Liver (tissue), 9 donors: ENCODE results near the gene TRPC4AP. TPM values are rescaled to one million over a fixed set of nuclear protein-coding genes. Genes with fewer than 3 reads are reported as not detected.

Source experiments
- DNase-seq: peaks from one replicate; pipeline ENCODE4 v3.0.0-alpha.2; 2017; ENCODE audit warnings: low spot score
- H3K27ac ChIP-seq, 2 donors: one replicate each; pipeline ENCODE4 v1.7.0; 2013; ENCODE audit warnings: inconsistent platforms in 2 of 2, low read length in 2 of 2, control low read depth in 1 of 2, low read depth in 1 of 2, mild to moderate bottlenecking in 1 of 2
- H3K27me3 ChIP-seq, 4 donors: one replicate each; pipeline versions ENCODE4 v1.6.1 to v1.7.0; 2013; ENCODE audit warnings: low read length in 3 of 4, inconsistent platforms in 1 of 4, mild to moderate bottlenecking in 1 of 4, moderate library complexity in 1 of 4; ENCODE audit not compliant: control insufficient read depth in 4 of 4, insufficient read depth in 4 of 4
- H3K36me3 ChIP-seq, 4 donors: one replicate each; pipeline versions ENCODE4 v1.6.1 to v1.7.0; 2013; ENCODE audit warnings: low read length in 3 of 4, mild to moderate bottlenecking in 3 of 4, low read depth in 1 of 4, moderate library complexity in 1 of 4; ENCODE audit not compliant: control insufficient read depth in 4 of 4, insufficient read depth in 3 of 4
- H3K4me1 ChIP-seq, 4 donors: one replicate each; pipeline versions ENCODE4 v1.6.1 to v1.7.0; 2013; ENCODE audit warnings: low read length in 3 of 4, mild to moderate bottlenecking in 3 of 4, moderate library complexity in 1 of 4; ENCODE audit not compliant: control insufficient read depth in 4 of 4, insufficient read depth in 4 of 4
- H3K4me3 ChIP-seq, 3 donors: one replicate each; pipeline versions ENCODE4 v1.6.1 to v1.7.0; 2013; ENCODE audit warnings: low read length in 3 of 3, control low read depth in 1 of 3, low read depth in 1 of 3, mild to moderate bottlenecking in 1 of 3
- H3K9ac ChIP-seq, 2 donors: one replicate each; pipeline ENCODE4 v1.7.0; 2013; ENCODE audit warnings: low read length in 2 of 2, mild to moderate bottlenecking in 2 of 2, moderate library complexity in 2 of 2, control low read depth in 1 of 2, low read depth in 1 of 2
- H3K9me3 ChIP-seq, 4 donors: one replicate each; pipeline versions ENCODE4 v1.6.1 to v1.7.0; 2013; ENCODE audit warnings: low read length in 3 of 4; ENCODE audit not compliant: control insufficient read depth in 4 of 4
- EGR1 ChIP-seq, 2 donors: IDR thresholded peaks; 2 replicates each; pipeline ENCODE4 v1.6.1; 2016 to 2018; ENCODE audit warnings: antibody characterized with exemption in 2 of 2, low read depth in 2 of 2
- FOXA1 ChIP-seq: IDR thresholded peaks from 2 replicates; pipeline ENCODE4 v1.6.1; 2016; ENCODE audit warnings: antibody characterized with exemption
- FOXA2 ChIP-seq: IDR thresholded peaks from 2 replicates; pipeline ENCODE4 v1.6.1; 2016; ENCODE audit warnings: antibody characterized with exemption
- GABPA ChIP-seq, 2 donors: IDR thresholded peaks in 1 of 2; conservative IDR thresholded peaks in 1 of 2; 2 replicates each; pipeline ENCODE4 v1.6.1; 2016; ENCODE audit warnings: antibody characterized with exemption in 2 of 2, mild to moderate bottlenecking in 1 of 2, moderate library complexity in 1 of 2
- HNF4A ChIP-seq, 2 donors: conservative IDR thresholded peaks; 2 replicates each; pipeline ENCODE4 v1.6.1; 2016; ENCODE audit warnings: antibody characterized with exemption in 2 of 2, mild to moderate bottlenecking in 2 of 2
- HNF4G ChIP-seq: IDR thresholded peaks from 2 replicates; pipeline ENCODE4 v1.6.1; 2016; ENCODE audit warnings: antibody characterized with exemption
- JUND ChIP-seq, 2 donors: IDR thresholded peaks; 2 replicates each; pipeline ENCODE4 v1.6.1; 2016; ENCODE audit warnings: antibody characterized with exemption in 2 of 2
- NR2F2 ChIP-seq: IDR thresholded peaks from 2 replicates; pipeline ENCODE4 v1.6.1; 2016; ENCODE audit warnings: antibody characterized with exemption
- RAD21 ChIP-seq, 2 donors: IDR thresholded peaks; 2 replicates each; pipeline ENCODE4 v1.6.1; 2016; ENCODE audit warnings: antibody characterized with exemption in 2 of 2, mild to moderate bottlenecking in 2 of 2
- RXRA ChIP-seq, 2 donors: IDR thresholded peaks; 2 replicates each; pipeline ENCODE4 v1.6.1; 2017 to 2018; ENCODE audit warnings: antibody characterized with exemption in 2 of 2, mild to moderate bottlenecking in 1 of 2
- SP1 ChIP-seq: IDR thresholded peaks from 2 replicates; pipeline ENCODE4 v1.6.1; 2018; ENCODE audit warnings: antibody characterized with exemption, mild to moderate bottlenecking
- TAF1 ChIP-seq: conservative IDR thresholded peaks from 2 replicates; pipeline ENCODE4 v1.6.1; 2016; ENCODE audit warnings: antibody characterized with exemption, mild to moderate bottlenecking
- YY1 ChIP-seq: IDR thresholded peaks from 2 replicates; pipeline ENCODE4 v1.6.1; 2016; ENCODE audit warnings: antibody characterized with exemption, mild to moderate bottlenecking
- WGBS: extraction: QIAGEN DNeasy Blood & Tissue Kit; methylation state at CpG from one replicate; pipeline ENCODE4 v1.1.7; 2013; 5-methylcytosine and 5-hydroxymethylcytosine counted together
- polyA plus RNA-seq, 2 donors: library from polyadenylated mRNA; stranded (reverse) in 1 of 2; unstranded in 1 of 2; fragments of 200-250 nt in 1 of 2; fragments of >200 nt in 1 of 2; fragmentation: Nextera tagmentation in 1 of 2; extraction: Ambion mirVana in 1 of 2; gene quantifications; one replicate each; pipeline versions ENCODE4 v1.2.1 to v1.2.3, GENCODE V29; 2013 to 2015
- total RNA-seq, 2 donors: library from RNA; depleted of rRNA; stranded (reverse); fragments of >200 nt; gene quantifications; one replicate each; pipeline ENCODE4 v1.2.3, GENCODE V29; 2014
- TF ChIP-seq, protein P1 (sequence below): IDR thresholded peaks from 2 replicates; pipeline ENCODE4 v1.6.1; 2016; ENCODE audit warnings: antibody characterized with exemption
- TF ChIP-seq, protein P2 (sequence below): IDR thresholded peaks from 2 replicates; pipeline ENCODE4 v1.6.1; 2016; ENCODE audit warnings: antibody characterized with exemption
- TF ChIP-seq, protein P3 (sequence below): fragments of 150-350 bp; IDR thresholded peaks from 2 replicates; pipeline ENCODE4 v1.5.1; 2017; ENCODE audit warnings: improper control_type of control experiment, low read depth, low read length; ENCODE audit not compliant: missing input control
- TF ChIP-seq, protein P4 (sequence below): IDR thresholded peaks from 2 replicates; pipeline ENCODE4 v1.6.1; 2016; ENCODE audit warnings: antibody characterized with exemption
- TF ChIP-seq, protein P5 (sequence below): IDR thresholded peaks from 2 replicates; pipeline ENCODE4 v1.6.1; 2016; ENCODE audit warnings: antibody characterized with exemption, mild to moderate bottlenecking
- donor health status: healthy.
- donor health status: healthy.
- donor health status: healthy.
- donor health status: healthy.
- donor health status: healthy.

TRPC4AP gene
- total and polyA plus RNA-seq, 4 donors, result 26.3 to 57.2 (median 33.8) TPM

DNA sequence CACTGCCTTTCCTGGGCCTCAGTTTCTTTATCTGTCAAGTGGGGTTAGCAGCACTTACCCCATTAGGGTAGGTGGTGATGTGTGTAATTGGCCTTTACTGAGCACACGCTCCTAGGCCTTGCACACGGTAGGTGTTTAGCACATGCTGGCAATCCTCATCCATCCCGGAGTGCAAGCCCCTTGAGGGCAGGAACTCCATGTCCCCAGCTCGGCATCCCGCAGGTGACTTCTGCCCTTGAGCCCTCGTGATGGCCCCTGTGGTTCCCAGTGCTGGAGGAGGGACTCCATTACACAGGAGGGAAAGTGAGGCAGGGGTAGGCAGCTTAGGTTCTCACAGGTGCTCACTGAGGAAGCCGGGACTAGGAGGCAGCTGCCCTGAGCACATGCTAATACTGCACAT lies 96.9 kb downstream of the TRPC4AP start:
- H3K27ac ChIP-seq, result no peak overlapping the region
- TF ChIP-seq FOXA2 (no peak), HNF4G (no peak)
- TF ChIP-seq, protein P1, sequence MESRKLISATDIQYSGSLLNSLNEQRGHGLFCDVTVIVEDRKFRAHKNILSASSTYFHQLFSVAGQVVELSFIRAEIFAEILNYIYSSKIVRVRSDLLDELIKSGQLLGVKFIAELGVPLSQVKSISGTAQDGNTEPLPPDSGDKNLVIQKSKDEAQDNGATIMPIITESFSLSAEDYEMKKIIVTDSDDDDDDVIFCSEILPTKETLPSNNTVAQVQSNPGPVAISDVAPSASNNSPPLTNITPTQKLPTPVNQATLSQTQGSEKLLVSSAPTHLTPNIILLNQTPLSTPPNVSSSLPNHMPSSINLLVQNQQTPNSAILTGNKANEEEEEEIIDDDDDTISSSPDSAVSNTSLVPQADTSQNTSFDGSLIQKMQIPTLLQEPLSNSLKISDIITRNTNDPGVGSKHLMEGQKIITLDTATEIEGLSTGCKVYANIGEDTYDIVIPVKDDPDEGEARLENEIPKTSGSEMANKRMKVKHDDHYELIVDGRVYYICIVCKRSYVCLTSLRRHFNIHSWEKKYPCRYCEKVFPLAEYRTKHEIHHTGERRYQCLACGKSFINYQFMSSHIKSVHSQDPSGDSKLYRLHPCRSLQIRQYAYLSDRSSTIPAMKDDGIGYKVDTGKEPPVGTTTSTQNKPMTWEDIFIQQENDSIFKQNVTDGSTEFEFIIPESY, result no peak
- H3K4me1 ChIP-seq, result peaks cover 2 to 33% (median 18%) of the 10 kb centered on the region in 4 donors
- no peaks in the 10 kb centered on the region for H3K9me3 ChIP-seq
- H3K4me3 ChIP-seq, result no peak overlapping the region
- peaks cover 0 to 48% (median 10%) of the 10 kb centered on the region in 4 donors for H3K36me3 ChIP-seq
- 91% methylated on average over 7 of the region's 7 CpGs for WGBS
- no peak for DNase-seq
- no peak overlapping the region for H3K9ac ChIP-seq
- H3K27me3 ChIP-seq, result no peaks in the 10 kb centered on the region

DNA sequence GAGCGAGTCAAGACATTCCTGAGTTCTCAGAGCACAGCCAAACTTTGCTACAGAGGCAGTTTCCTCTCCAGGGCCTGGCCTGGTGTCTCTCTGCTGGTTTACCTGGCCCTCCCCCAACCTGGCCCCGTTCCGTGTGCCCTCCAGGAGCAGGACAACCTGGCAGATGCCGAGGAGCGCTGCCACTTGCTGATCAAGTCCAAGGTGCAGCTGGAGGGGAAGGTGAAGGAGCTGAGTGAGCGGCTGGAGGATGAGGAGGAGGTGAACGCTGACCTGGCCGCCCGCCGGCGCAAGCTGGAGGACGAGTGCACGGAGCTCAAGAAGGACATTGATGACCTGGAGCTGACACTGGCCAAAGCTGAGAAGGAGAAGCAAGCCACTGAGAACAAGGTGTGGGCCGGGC lies 97.4 kb downstream of the TRPC4AP start:
- H3K9ac ChIP-seq, result no peak overlapping the region
- H3K27me3 ChIP-seq, result no peaks in the 10 kb centered on the region
- H3K4me1 ChIP-seq, result peaks cover 2 to 33% (median 18%) of the 10 kb centered on the region in 4 donors
- H3K36me3 ChIP-seq, result peaks cover 0 to 43% (median 9%) of the 10 kb centered on the region in 4 donors
- no peak for DNase-seq
- H3K4me3 ChIP-seq, result no peak overlapping the region
- WGBS, result 86% methylated on average over 14 of the region's 14 CpGs
- TF ChIP-seq RAD21 (IDR thresholded peaks at IDR 0.05) (no peak), HNF4G (no peak), YY1 (no peak), FOXA2 (no peak), HNF4A (conservative IDR thresholded peaks at IDR 0.05) (no peak), SP1 (no peak), JUND (IDR thresholded peaks at IDR 0.05) (no peak), TAF1 (no peak), RXRA (IDR thresholded peaks at IDR 0.05) (no peak), FOXA1 (no peak), EGR1 (IDR thresholded peaks at IDR 0.05; ENCODE audit: low read depth in 2 of 2) (no peak), NR2F2 (no peak), GABPA (IDR thresholded peaks at IDR 0.05 in 1 of 2, conservative IDR thresholded peaks at IDR 0.05 in 1 of 2) (no peak)
- TF ChIP-seq, protein P2, sequence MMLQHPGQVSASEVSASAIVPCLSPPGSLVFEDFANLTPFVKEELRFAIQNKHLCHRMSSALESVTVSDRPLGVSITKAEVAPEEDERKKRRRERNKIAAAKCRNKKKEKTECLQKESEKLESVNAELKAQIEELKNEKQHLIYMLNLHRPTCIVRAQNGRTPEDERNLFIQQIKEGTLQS, result no peak
- TF ChIP-seq, protein P3, sequence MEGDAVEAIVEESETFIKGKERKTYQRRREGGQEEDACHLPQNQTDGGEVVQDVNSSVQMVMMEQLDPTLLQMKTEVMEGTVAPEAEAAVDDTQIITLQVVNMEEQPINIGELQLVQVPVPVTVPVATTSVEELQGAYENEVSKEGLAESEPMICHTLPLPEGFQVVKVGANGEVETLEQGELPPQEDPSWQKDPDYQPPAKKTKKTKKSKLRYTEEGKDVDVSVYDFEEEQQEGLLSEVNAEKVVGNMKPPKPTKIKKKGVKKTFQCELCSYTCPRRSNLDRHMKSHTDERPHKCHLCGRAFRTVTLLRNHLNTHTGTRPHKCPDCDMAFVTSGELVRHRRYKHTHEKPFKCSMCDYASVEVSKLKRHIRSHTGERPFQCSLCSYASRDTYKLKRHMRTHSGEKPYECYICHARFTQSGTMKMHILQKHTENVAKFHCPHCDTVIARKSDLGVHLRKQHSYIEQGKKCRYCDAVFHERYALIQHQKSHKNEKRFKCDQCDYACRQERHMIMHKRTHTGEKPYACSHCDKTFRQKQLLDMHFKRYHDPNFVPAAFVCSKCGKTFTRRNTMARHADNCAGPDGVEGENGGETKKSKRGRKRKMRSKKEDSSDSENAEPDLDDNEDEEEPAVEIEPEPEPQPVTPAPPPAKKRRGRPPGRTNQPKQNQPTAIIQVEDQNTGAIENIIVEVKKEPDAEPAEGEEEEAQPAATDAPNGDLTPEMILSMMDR, result no peak
- TF ChIP-seq, protein P1, result no peak
- TF ChIP-seq, protein P4, sequence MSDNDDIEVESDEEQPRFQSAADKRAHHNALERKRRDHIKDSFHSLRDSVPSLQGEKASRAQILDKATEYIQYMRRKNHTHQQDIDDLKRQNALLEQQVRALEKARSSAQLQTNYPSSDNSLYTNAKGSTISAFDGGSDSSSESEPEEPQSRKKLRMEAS, result no peak
- TF ChIP-seq, protein P5, sequence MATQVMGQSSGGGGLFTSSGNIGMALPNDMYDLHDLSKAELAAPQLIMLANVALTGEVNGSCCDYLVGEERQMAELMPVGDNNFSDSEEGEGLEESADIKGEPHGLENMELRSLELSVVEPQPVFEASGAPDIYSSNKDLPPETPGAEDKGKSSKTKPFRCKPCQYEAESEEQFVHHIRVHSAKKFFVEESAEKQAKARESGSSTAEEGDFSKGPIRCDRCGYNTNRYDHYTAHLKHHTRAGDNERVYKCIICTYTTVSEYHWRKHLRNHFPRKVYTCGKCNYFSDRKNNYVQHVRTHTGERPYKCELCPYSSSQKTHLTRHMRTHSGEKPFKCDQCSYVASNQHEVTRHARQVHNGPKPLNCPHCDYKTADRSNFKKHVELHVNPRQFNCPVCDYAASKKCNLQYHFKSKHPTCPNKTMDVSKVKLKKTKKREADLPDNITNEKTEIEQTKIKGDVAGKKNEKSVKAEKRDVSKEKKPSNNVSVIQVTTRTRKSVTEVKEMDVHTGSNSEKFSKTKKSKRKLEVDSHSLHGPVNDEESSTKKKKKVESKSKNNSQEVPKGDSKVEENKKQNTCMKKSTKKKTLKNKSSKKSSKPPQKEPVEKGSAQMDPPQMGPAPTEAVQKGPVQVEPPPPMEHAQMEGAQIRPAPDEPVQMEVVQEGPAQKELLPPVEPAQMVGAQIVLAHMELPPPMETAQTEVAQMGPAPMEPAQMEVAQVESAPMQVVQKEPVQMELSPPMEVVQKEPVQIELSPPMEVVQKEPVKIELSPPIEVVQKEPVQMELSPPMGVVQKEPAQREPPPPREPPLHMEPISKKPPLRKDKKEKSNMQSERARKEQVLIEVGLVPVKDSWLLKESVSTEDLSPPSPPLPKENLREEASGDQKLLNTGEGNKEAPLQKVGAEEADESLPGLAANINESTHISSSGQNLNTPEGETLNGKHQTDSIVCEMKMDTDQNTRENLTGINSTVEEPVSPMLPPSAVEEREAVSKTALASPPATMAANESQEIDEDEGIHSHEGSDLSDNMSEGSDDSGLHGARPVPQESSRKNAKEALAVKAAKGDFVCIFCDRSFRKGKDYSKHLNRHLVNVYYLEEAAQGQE, result no peak
- peak overlapping the region in 1 of 2 donors; percentile 64 for H3K27ac ChIP-seq
- no peaks in the 10 kb centered on the region for H3K9me3 ChIP-seq
